ENCODE measurements around the gene RBL1.
"Not testable (repeated sequence)": the region's sequence is repeated elsewhere in the genome, so short reads cannot be mapped to it uniquely, and the experiment has no call there.

DNA sequence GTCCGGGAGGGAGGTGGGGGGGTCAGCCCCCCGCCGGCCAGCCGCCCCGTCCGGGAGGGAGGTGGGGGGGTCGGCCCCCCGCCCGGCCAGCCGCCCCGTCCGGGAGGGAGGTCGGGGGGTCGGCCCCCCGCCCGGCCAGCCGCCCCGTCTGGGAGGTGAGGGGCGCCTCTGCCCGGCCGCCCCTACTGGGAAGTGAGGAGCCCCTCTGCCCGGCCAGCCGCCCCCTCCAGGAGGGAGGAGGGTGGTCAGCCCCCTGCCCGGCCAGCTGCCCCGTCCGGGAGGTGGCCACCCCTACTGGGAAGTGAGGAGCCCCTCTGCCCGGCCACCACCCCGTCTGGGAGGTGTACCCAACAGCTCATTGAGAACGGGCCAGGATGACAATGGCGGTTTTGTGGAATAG is 30.5 kb upstream of the RBL1 start:
- TF ChIP-seq EZH2phosphoT487 (IDR thresholded peaks at IDR 0.05; ENCODE audit: insufficient read depth, low read depth); EZH2 (IDR thresholded peaks at IDR 0.05; ENCODE audit: insufficient read depth, poor library complexity, severe bottlenecking): not testable (repeated sequence)
